ENCODE results near the gene UVRAG. TPM values are rescaled to one million over a fixed set of nuclear protein-coding genes. Genes with fewer than 3 reads are reported as not detected.

UVRAG gene
- total RNA-seq, 1 donor from 2014 or later: 103 TPM

- POLR2A ChIA-PET: interaction anchor here (0.5 to 1.2 kb wide), 5 partner anchors 11 to 845 kb away, joined by 3 to 5 read pairs (median 3); no protein-coding TSS in a partner anchor
- H3K27ac Mint-ChIP-seq: peak overlapping the region; percentile 76
- ATAC-seq (ENCODE audit: low read depth): no peak
Observed at GRCh38 chr11:75827562-75827961, 12.6 kb downstream of the UVRAG start.

GRCh38 chr11:75831915-75832502 is 17.0 kb downstream of the UVRAG start:
- Mint-ChIP-seq H3K4me1 (peaks cover 88% of the 10 kb centered on the region), H3K9me3 (no peaks in the 10 kb centered on the region), H3K27ac (no peak overlapping the region), H3K27me3 (no peaks in the 10 kb centered on the region), H3K36me3 (ENCODE audit: low read depth) (peaks cover 41% of the 10 kb centered on the region), H3K4me3 (no peak overlapping the region)
- no peak for ATAC-seq (ENCODE audit: low read depth)
- no peak for DNase-seq
- CTCF ChIA-PET: interaction anchor here (1.1 kb wide), 1 partner anchor 36 kb away, joined by 3 read pairs; no protein-coding TSS in a partner anchor
- TF ChIP-seq CTCF (IDR thresholded peaks at IDR 0.05): no peak
- POLR2A ChIA-PET: interaction anchor here (1.3 kb wide), 1 partner anchor 18 kb away, joined by 3 read pairs; the partner anchor contains the start of gene UVRAG
- intact Hi-C loops (cut with micrococcal nuclease): no loop called here

More at GRCh38 chr11:75827562-75827961, 12.6 kb downstream of the UVRAG start:
- Mint-ChIP-seq H3K27me3 (no peaks in the 10 kb centered on the region), H3K36me3 (ENCODE audit: low read depth) (peaks cover 47% of the 10 kb centered on the region), H3K4me1 (peaks cover 88% of the 10 kb centered on the region), H3K9me3 (no peaks in the 10 kb centered on the region), H3K4me3 (no peak overlapping the region)
- CTCF ChIA-PET: interaction anchor here (1.4 kb wide), 1 partner anchor 25 kb away, joined by 4 read pairs; no protein-coding TSS in a partner anchor
- TF ChIP-seq CTCF (IDR thresholded peaks at IDR 0.05): no peak
- intact Hi-C loops (cut with micrococcal nuclease): no loop called here
- no peak for DNase-seq

GRCh38 chr11:75834728-75835127 is 19.7 kb downstream of the UVRAG start:
- intact Hi-C loops (cut with micrococcal nuclease): loop anchor here (5.0 kb wide), 1 partner anchor 32 kb away; no protein-coding TSS in a partner anchor
- DNase-seq (no peak), ATAC-seq (ENCODE audit: low read depth) (no peak)
- Mint-ChIP-seq H3K4me1 (peaks cover 93% of the 10 kb centered on the region), H3K9me3 (no peaks in the 10 kb centered on the region), H3K4me3 (peak overlapping the region; percentile 35), H3K27me3 (no peaks in the 10 kb centered on the region), H3K27ac (peak overlapping the region; percentile 66), H3K36me3 (ENCODE audit: low read depth) (peaks cover 52% of the 10 kb centered on the region)
- ChIA-PET POLR2A (interaction anchor here (0.7 kb wide), 2 partner anchors 10 to 20 kb away, joined by 3 read pairs; partner anchors contain the start of gene UVRAG), CTCF (no interaction called here)
- TF ChIP-seq CTCF (IDR thresholded peaks at IDR 0.05): no peak

- Mint-ChIP-seq H3K4me1 (peaks cover 95% of the 10 kb centered on the region), H3K27me3 (no peaks in the 10 kb centered on the region), H3K4me3 (peak overlapping the region; percentile 5), H3K27ac (peak overlapping the region; percentile 38), H3K9me3 (no peaks in the 10 kb centered on the region), H3K36me3 (ENCODE audit: low read depth) (peaks cover 45% of the 10 kb centered on the region)
- intact Hi-C loops (cut with micrococcal nuclease): loop anchor here (2.0 to 5.0 kb wide), 2 partner anchors 14 to 34 kb away; no protein-coding TSS in a partner anchor
- ChIA-PET POLR2A (interaction anchor here (0.6 to 3.4 kb wide), 7 partner anchors 10 to 63 kb away, joined by 3 to 22 read pairs (median 6); partner anchors contain the start of gene UVRAG), CTCF (interaction anchor here (0.9 to 1.2 kb wide), 2 partner anchors 30 to 32 kb away, joined by 6 to 7 read pairs; no protein-coding TSS in a partner anchor)
- peak; percentile 71 for ATAC-seq (ENCODE audit: low read depth)
- no peak for DNase-seq
- no peak for TF ChIP-seq CTCF (IDR thresholded peaks at IDR 0.05)
Observed at GRCh38 chr11:75836417-75836816, 21.4 kb downstream of the UVRAG start.

GRCh38 chr11:75839851-75840250 is 24.8 kb downstream of the UVRAG start:
- no peak for TF ChIP-seq CTCF (IDR thresholded peaks at IDR 0.05)
- Mint-ChIP-seq H3K27me3 (no peaks in the 10 kb centered on the region), H3K27ac (peak overlapping the region; percentile 60), H3K36me3 (ENCODE audit: low read depth) (peaks cover 42% of the 10 kb centered on the region), H3K4me1 (peaks cover 89% of the 10 kb centered on the region), H3K9me3 (no peaks in the 10 kb centered on the region), H3K4me3 (no peak overlapping the region)
- ChIA-PET CTCF (interaction anchor here (1.3 to 1.8 kb wide), 2 partner anchors 37 to 369 kb away, joined by 4 read pairs; no protein-coding TSS in a partner anchor), POLR2A (interaction anchor here (0.6 kb wide), 1 partner anchor 33 kb away, joined by 7 read pairs; no protein-coding TSS in a partner anchor)
- intact Hi-C loops (cut with micrococcal nuclease): loop anchor here (2.0 to 5.0 kb wide), 2 partner anchors 15 to 38 kb away; no protein-coding TSS in a partner anchor
- ATAC-seq (ENCODE audit: low read depth): no peak
- DNase-seq: no peak
